GM19043 (cell line): ENCODE results near the gene ACAN.

ENCODE experiments used
- ATAC-seq: cut with Tn5 transposase; IDR thresholded peaks from one replicate; pipeline ENCODE4 v1.9.1; 2021; ENCODE audit warnings: low read depth; ENCODE audit not compliant: unreplicated experiment

Gene ACAN

GRCh38 chr15:88800738-88801137 lies 2.5 kb upstream of the ACAN start:
- ATAC-seq = no peak

- ATAC-seq = no peak
Observed at GRCh38 chr15:88802250-88802990, 816 bp upstream of the ACAN start.

GRCh38 chr15:88802991-88803240 lies 320 bp upstream of the ACAN start:
- ATAC-seq = no peak

- ATAC-seq = no peak
Observed at GRCh38 chr15:88803920-88804247, 648 bp downstream of the ACAN start.

- no peak for ATAC-seq
Observed at GRCh38 chr15:88804257-88804656, 1.0 kb downstream of the ACAN start.

- no peak for ATAC-seq
Observed at GRCh38 chr15:88805031-88805780, 2.0 kb downstream of the ACAN start.

GRCh38 chr15:88810446-88810845 lies 7.2 kb downstream of the ACAN start:
- no peak for ATAC-seq

GRCh38 chr15:88812133-88812532 lies 8.9 kb downstream of the ACAN start:
- ATAC-seq = no peak

GRCh38 chr15:88813960-88814359 lies 10.7 kb downstream of the ACAN start:
- ATAC-seq = no peak

- ATAC-seq = no peak
Observed at GRCh38 chr15:88814393-88814792, 11.2 kb downstream of the ACAN start.

- no peak for ATAC-seq
Observed at GRCh38 chr15:88818920-88819319, 15.7 kb downstream of the ACAN start.

GRCh38 chr15:88821993-88822392 lies 18.8 kb downstream of the ACAN start:
- ATAC-seq = no peak

- ATAC-seq = no peak
Observed at GRCh38 chr15:88828791-88829190, 25.6 kb downstream of the ACAN start.

GRCh38 chr15:88830016-88830415 lies 26.8 kb downstream of the ACAN start:
- ATAC-seq = no peak

- no peak for ATAC-seq
Observed at GRCh38 chr15:88832820-88833730, 29.8 kb downstream of the ACAN start.

- no peak for ATAC-seq
Observed at GRCh38 chr15:88833731-88834100, 30.5 kb downstream of the ACAN start.

GRCh38 chr15:88834211-88834812 lies 31.1 kb downstream of the ACAN start:
- ATAC-seq = no peak

- ATAC-seq = no peak
Observed at GRCh38 chr15:88835119-88835518, 31.9 kb downstream of the ACAN start.

GRCh38 chr15:88835646-88836045 lies 32.4 kb downstream of the ACAN start:
- no peak for ATAC-seq

GRCh38 chr15:88838667-88839066 lies 35.4 kb downstream of the ACAN start:
- ATAC-seq = no peak

- no peak for ATAC-seq
Observed at GRCh38 chr15:88839146-88839545, 35.9 kb downstream of the ACAN start.
